Jurkat, Clone E6-1 (cell line): ENCODE data around the gene PPY.
A peak's percentile ranks its signal among the peaks of the same experiment; 100 is the strongest.
"Not testable (repeated sequence)": the region's sequence is repeated elsewhere in the genome, so short reads cannot be mapped to it uniquely, and the experiment has no call there.

Source experiments
- DNase-seq: peaks from one replicate; pipeline ENCODE4 v3.0.0-alpha.2; 2011; ENCODE audit warnings: low read depth, low spot score
- H3K4me3 ChIP-seq: 2 replicates; pipeline ENCODE4 v1.5.1; 2011; ENCODE audit warnings: mild to moderate bottlenecking, low read length, control low read depth, moderate library complexity

PPY gene

DNA sequence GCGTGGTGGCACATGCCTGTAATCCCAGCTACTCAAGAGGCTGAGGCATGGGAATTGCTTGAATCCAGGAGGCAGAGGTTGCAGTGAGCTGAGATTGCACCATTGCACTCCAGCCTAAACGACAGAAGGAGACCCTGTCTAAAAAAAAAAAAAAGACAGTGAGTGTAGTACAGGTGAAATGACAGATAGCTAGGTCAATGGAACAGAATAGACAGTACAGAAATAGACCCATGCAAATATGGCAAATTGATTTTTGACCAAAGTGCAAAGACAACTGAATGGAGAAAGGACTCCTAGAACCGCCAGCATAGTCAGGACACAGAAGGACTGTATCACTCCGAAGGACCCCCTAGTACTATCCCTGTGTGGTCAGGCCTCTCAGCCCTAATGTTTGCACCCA, 28.1 kb upstream of the PPY start:
- DNase-seq: no peak
- H3K4me3 ChIP-seq: no peak overlapping the region

DNA sequence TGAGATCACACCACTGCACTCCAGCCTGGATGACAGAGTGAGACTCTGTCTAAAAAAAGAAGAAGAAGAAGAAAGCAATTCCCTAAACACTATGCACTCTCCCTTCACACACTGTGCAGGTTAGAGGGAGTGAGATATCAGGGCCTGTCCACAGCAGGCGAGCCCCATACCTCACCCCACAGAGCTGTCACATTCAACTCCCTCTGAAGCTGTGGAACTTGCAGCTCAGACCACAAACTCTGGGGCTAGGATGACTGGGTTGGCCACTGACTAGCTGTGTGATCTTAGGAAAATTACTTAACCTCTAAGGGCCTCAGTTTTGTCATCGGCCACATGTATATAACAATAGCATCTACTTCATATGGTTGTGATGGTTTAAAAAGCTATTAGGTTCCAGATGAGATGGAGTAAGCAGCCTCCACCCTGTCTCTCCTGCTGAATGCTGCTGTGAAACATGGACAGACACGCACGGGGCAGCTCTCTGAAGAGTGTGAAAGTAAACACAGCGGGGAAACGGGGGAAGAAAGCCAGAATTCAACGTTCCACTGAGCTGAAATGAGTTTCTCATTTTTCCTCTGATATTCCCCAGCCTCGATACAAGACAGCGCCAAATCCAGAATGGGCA, 25.1 kb upstream of the PPY start:
- no peak for DNase-seq
- no peak overlapping the region for H3K4me3 ChIP-seq

DNA sequence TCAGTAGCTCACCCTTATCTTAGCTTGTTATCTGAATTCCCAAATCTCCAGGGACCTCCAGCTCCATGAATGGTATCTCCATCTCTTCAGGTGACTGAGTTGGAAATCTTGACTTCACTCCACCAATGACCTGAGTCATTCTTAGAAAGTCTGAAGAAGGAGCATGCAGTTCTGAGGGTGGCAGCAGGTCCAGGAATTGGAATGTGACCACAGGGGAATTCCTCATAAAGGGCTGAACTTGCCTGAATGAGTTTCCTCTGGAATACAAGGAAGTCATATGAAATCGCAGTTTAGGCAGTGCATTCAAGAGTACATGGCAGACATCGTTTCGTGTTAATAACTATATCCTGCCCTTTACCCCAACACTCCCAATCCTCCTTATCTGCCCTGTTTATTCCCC, 24.0 kb upstream of the PPY start:
- DNase-seq: no peak
- H3K4me3 ChIP-seq: no peak overlapping the region

DNA sequence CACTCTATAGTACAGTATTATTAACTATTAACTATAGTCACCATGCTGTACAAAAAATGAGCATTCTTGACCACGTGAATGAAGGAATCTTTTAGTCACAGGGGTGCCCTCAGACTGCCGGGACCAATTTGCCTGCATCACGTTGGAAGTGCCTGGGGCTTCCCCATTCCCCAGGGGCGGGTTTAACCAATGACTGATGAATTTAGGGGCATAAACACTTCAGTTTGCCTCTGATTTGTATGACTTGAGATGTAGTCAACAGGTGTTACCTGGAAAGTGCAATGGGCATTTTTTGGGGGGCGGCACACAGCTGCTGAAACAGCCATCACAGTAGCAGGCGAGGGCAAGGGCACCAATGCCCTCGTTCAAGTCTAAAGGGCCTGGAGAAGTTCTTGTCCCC, 20.2 kb upstream of the PPY start:
- no peak for DNase-seq
- no peak overlapping the region for H3K4me3 ChIP-seq

DNA sequence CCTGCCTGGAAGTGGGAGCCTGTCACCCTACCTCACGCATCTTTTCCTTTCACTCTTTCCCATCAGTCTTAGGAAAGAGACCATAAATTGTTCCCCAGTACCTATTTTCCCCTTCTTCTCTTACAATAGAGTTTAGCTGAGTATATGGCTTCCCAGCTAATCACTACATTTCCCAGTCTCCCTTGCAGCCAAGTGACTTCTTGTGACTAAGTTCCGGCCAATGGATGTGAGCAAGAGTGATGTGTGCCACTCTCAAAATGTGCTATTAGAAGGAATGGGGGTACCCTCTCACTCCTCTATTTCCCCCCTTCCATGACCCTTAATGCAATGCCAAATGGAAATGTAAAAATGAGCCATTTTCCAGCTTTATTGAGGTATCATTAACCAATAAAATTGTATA, 19.7 kb upstream of the PPY start:
- DNase-seq: no peak
- H3K4me3 ChIP-seq: no peak overlapping the region

DNA sequence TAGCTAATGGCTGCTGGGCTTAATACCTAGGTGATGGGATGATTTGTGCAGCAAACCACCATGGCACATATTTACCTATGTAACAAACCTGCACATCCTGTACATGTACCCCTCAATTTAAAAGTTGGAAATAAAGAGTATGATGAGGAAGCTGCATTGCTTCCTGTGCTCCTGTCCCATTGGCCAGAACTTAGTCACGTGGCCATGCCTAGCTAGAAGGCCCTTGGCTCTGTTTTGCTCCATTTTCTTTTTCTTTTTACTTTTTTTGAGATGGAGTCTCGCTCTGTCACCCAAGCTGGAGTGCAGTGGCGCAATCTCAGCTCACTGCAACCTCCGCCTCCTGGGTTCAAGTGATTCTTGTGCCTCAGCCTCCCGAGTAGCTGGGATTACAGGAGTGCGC, 19.0 kb upstream of the PPY start:
- not testable (repeated sequence) for H3K4me3 ChIP-seq, DNase-seq

DNA sequence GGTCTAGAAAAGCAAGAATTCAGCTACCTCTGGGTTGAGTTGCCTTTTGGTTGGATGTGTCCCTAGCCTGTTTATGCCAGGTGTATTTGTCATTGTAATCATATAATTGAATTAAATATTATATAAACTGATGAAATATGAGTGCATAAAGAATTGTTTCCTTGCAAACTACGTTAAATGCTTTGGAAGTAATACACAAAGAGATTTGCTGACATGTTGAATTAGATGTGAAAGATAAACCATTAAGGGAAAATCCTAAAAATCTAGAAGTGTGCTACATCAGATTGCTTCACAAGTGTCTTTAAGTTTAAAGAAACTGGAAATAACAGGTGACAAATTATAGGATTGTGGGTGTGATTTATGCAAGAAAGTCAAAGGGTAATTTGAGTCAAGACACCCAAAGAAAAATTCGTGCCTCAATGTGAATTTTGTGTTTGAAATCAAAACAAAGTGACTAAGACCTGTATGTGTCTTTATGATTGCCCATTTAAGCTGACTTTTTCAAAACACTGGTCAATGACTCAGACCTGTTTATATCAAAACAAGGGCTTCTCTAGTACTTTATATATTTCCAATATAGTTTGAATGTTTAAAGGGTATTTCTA, 16.6 kb upstream of the PPY start:
- no peak overlapping the region for H3K4me3 ChIP-seq
- DNase-seq: no peak

DNA sequence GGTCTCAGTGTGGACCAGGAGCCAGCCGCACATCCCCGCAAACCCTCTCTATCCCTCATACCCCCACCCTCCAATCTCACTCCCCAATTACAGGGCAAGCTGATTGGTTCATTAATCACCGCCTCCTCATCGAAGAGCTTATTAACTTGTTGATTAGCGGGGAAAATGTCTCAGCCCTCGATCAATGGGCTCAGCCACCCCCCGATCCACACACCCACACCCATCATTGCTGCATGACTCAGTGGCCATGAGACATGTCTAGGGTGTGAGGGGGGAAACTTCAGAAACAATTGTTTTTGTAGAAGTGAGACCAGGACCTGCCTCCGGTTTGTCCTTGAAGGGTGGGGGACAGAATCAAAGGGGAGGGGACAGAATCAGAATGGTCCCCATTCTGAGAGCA, 13.9 kb upstream of the PPY start:
- DNase-seq: no peak
- H3K4me3 ChIP-seq: no peak overlapping the region

DNA sequence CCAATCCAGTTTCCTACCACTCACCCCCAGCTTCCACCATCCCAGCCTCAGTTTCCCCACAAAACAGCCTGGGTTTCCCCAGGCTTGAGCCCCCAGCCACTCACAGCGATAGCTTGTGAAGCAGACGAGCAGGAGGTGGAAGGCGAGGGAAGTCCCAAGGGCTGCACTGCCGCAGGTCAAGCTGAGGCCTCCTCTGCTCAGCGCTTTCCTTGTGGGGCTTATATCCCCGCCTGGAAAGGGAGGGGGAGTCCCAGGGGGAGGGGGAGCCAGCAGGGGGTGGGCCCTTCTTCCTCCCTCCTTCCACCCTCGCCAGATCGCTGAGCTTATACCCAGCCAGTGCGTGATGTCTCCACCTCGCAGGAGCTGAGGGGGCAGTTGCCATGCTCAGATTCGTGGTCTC, 11.5 kb upstream of the PPY start, which contains the start of gene PYY:
TSS of gene PYY (minus strand) at position 195 of the 400 bp plus-strand sequence. CDS start 457 bp downstream, outside the sequence.
- DNase-seq: no peak
- H3K4me3 ChIP-seq: no peak within 1 kb of the TSS

DNA sequence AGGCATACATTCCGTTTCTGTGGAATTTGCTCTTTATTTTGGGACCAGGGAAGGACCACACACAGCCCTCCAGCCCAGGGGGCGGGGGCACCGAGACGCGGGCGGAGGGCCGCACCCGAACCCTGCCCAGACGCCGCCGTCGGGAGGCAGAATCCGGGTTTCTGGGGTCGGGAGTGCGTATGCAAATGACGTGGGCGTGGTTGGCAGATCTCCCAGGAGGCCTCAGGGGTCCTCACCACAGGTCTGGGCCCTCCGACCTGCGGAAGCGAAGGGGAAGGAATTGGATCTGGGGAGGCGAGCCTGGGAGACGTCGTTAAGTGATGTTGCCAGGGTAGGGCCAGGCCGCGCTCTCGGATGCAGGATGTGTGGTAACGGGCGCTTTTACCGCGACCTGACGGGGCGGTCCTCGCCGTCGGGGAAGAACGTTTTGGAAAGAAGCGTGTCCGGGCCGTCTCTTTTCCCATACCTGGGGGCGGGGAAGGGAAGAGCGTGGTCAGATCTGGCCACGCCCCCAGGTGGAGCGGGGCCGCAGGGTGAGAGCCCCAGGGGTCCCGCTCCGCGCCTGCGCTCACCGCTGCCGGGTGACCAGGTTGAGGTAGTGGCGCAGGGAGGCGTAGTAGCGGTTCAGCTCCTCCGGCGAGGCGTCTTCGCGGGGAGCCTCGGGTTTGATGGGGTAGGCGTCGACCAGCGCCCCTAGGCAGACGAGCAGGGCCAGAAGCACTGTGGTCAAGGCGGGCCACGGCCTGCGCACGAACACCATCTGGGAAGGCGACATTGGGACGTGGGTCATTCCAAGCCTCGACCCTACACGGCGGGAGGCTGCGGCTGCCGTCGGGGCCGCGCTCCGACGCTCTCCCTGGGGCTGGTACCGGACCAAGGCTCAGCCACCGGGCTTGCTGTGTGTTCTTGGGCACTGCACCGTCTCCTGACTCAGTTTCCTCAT, 10.7 kb upstream of the PPY start:
- no peak overlapping the region for H3K4me3 ChIP-seq
- DNase-seq: no peak

DNA sequence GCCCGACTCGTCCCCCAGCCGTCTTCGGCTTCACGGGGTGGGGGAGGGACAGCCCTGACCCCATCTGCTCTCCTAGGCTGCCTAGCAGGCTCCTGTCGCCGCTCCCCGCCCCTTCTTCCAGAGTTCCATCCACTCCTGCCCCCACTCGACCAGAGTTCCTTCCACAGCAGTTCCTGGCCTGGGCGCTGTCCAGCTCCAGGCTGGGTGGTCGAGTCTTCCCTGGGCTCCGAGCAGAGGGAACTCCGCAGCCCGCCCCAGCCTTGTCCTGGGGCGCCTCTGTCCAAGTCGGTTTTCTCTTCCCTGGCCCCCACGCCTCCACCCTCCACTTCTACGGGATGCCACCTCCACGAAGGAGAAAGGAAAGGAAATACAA, 10.1 kb upstream of the PPY start:
- H3K4me3 ChIP-seq: no peak overlapping the region
- DNase-seq: no peak

DNA sequence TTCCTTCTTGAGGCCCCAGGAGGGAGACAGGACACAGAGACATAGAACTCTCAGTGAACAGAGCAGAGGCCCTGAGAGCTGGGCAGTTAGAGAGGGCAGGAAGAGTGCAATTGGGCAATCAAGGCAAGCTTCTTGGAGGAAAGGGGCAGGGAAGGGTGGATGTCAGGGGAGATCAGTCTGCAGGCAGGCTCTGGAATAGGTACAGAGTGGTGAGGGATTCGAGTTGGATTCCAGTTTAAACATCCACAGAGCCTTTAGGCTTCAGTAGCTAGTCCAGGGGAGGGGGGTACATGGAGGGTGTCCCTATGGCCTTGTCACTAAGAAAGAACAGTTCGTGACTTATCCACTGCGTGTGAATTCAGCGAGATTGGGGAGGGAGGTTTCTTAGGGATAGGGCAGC, 9.5 kb upstream of the PPY start:
- no peak for DNase-seq
- no peak overlapping the region for H3K4me3 ChIP-seq

DNA sequence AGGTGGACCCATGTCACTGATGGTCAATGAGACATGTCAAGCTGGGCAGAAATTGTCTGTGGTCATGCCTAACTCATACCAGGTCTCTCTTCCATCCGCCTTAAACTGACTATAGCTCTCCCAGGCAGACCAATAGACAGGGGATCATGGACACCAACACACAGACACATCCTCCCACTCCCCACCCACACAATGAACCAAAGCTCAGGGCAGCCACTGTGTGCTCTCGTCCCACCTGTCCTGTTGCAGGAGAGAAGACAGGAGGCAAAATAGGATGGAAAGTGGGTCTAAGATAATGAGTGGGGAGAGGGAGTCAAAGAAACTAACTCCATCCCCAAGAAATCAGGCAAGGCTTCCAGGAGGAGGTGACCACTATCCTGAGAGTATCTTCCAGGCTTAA, 8.3 kb upstream of the PPY start:
- H3K4me3 ChIP-seq: no peak overlapping the region
- DNase-seq: no peak

DNA sequence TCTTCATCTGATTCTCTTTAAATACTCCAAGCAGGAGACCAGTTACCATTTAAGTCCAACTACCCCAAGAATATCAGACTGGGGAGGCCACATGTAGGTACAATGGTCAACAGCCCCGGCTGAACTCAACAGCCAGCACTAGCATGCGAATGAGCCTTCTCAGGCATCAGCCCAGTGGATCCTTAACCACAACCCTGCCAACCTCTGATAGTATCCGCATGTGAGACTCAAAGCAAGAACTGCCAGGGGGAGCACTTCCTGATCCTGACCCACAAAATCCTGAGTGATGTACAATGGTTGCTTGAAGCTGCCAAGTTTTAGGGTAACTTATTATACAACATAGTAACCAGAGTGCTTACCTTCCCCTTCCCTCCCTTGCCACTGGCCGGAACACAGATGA, 7.5 kb upstream of the PPY start:
- no peak overlapping the region for H3K4me3 ChIP-seq
- DNase-seq: no peak

DNA sequence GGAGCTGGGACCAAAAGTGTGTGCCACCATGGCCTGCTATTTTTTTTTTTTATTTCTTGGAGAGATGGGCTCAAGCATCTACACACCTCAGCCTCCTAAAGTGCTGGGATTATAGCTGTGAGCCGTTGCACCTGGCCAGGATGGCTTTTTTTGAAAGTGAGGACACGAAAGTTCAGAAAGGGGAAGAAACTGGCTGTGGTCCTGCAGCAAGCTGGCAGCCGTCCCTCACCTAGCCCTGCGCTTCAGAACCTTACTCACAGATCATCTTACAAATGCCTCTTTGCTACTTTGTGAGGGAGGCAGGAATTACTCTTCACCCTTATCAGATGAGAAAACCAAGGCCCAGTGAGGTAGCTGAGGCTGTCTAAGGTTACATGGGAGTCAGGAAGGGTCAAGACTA, 4.5 kb upstream of the PPY start:
- DNase-seq: no peak
- H3K4me3 ChIP-seq: no peak overlapping the region

DNA sequence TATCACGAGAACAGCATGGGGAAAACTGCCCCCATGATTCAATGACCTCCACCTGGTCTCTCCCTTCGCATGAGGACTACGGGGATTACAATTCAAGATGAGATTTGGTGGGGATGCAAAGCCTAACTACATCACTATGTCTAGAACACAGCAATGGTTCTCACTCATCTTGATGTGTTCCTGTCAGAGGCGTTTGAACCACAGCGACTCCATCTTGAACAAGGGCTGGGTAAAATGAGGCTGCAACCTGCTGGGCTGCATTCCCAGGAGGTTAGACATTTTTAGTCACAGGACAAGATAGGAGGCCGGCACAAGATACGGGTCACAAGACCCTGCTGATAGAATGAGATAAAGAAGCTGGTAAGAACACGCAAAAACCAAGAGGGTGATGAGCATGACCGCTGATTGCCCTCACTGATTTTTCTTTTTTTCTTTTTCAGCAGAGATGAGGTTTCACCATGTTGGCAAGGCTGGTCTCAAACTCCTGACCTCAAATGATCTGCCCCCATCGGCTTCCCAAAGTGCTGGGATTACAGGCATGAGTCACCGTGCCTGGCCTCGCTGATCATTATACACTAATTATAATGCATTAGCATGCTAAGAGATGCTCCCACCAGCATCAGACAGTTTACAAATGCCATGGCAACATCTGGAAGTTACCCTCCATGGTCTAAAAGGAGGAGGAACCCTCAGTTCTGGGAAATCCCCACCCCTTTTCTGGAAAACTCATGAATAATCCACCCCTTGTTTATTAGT, 3.0 kb upstream of the PPY start:
- no peak overlapping the region for H3K4me3 ChIP-seq
- DNase-seq: no peak

DNA sequence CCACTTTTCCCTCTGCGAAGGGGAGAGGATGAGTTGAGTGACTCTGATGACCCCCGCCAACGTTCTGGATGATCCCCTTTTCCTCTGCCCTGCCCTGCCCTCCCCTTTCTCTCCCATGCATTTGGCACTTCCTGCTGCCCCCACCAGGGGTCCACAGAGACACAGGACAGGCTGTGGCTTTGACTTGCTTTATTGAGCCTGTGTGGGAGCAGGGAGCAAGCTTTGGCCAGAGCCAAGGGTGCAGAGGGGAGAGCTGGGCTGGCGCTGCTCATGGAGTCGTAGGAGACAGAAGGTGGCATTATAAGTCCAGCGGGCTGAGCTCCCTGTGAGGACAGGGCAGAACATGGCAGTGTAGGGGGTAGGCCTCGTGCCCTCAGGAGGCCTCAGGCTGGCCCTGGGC, 1.6 kb downstream of the PPY start:
- DNase-seq: peak; percentile 19
- no peak overlapping the region for H3K4me3 ChIP-seq

DNA sequence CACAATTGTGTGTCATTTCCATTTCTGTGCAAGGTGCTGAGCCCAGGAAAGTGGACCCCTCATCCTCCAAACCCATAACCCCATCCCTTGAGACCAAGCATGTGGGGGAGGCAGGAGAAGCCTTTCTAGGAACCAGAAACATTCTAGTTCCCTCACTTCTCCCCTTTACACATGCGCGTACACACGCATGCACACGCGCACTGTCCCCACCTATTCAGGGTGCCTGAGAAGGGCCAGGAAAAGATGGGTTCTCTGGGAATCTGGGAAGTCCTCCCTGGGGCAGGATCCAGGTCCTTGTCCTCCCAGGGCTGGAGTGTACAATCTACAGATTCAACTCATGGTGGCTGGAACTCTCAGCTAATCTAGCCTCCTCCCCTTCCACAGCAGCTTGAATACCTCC, 2.4 kb downstream of the PPY start:
- DNase-seq: no peak
- H3K4me3 ChIP-seq: no peak overlapping the region

DNA sequence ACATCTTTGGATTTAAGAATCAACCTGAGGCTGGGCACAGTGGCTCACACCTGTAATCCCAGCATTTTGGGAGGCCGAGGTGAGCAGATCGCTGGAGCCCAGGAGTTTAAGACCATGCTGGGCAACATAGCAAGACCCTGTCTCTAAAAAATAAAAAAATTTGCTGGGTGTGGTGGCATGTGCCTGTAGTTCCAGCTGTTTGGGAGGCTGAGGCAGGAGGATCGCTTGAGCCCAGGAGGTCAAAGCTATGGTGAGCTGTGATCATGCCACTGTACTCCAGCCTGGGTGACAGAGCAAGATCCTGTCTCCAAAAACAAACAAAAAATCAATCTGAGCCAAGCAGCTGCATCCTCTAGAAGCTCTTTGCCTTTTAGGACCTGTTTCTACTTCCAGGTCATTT, 2.8 kb downstream of the PPY start:
- not testable (repeated sequence) for DNase-seq, H3K4me3 ChIP-seq

DNA sequence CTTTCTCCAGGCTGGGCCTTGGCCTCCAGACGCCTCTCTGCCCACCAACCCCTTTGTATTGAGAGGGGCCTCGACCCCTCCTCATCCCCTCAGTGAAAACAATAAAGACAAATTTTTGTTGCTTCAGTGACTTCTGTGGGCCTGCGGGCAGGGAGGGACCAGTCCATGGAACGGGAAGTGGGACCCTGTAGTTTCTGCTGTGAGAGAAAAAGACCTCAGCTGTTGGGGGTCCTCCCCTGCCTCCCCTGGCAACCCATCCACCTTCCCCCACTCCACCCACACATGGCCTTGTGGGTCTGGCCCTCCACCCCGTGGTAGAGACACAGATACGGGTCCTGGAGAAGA, 3.5 kb downstream of the PPY start:
- no peak for DNase-seq
- H3K4me3 ChIP-seq: no peak overlapping the region
